Endothelial cell of umbilical vein (primary cell): ENCODE results near the gene CD300LB. TPM values are rescaled to one million over a fixed set of nuclear protein-coding genes. Genes with fewer than 3 reads are reported as not detected.

Experiments
- BruUV-seq: library from RNA; stranded (reverse); fragments of 400-500 nt; replicated peaks from 2 replicates; lab custom pipeline; 2021; lab: Mats Ljungman, UMichigan
- CTCF ChIA-PET: fragments of 300-600, 350-600 bp; sonication (Branson Sonifier 250); formaldehyde crosslinking; loops from one replicate; lab custom pipeline; 2021; ENCODE audit warnings: antibody characterized with exemption, inconsistent platforms; lab: Charles Lee
- POLR2A ChIA-PET: fragments of 300-600, 350-600 bp; sonication (Branson Sonifier 250); formaldehyde crosslinking; loops from one replicate; lab custom pipeline; 2021; ENCODE audit warnings: antibody characterized with exemption, inconsistent platforms; lab: Charles Lee
- DNase-seq: peaks from one replicate; pipeline ENCODE4 v3.0.0-alpha.2; 2011; ENCODE audit warnings: low read depth, low spot score
- FAIRE-seq: peaks from 2 replicates; lab custom pipeline; 2011; peaks lifted over from hg19 to GRCh38; lab: Jason Lieb, UNC
- H2AFZ ChIP-seq: 2 replicates; pipeline ENCODE4 v1.6.0; 2012; ENCODE audit warnings: low read depth, low read length, control low read depth, inconsistent platforms
- H3K27ac ChIP-seq: 2 replicates; pipeline ENCODE4 v1.5.1; 2011; ENCODE audit warnings: low read depth, mild to moderate bottlenecking, control low read depth, low read length, moderate library complexity; ENCODE audit not compliant: insufficient read depth
- H3K27me3 ChIP-seq, 2 experiments: 2 replicates each; pipeline versions ENCODE4 v1.6.0 to v1.6.1; 2011; ENCODE audit warnings: low read length in 2 of 2, mixed read lengths in 1 of 2; ENCODE audit not compliant: control insufficient read depth in 2 of 2, insufficient read depth in 2 of 2
- H3K36me3 ChIP-seq, 2 experiments: 2 replicates in 1 of 2; 3 replicates in 1 of 2; pipeline ENCODE4 v1.5.1; 2011; ENCODE audit warnings: low read length in 2 of 2, mild to moderate bottlenecking in 1 of 2, moderate library complexity in 1 of 2; ENCODE audit not compliant: control insufficient read depth in 2 of 2, insufficient read depth in 2 of 2; ENCODE audit errors: extremely low read depth in 1 of 2
- H3K4me1 ChIP-seq: 3 replicates; pipeline ENCODE4 v1.5.1; 2011; ENCODE audit warnings: mild to moderate bottlenecking, low read length; ENCODE audit not compliant: control insufficient read depth, insufficient read depth; ENCODE audit errors: extremely low read depth
- H3K4me2 ChIP-seq: 2 replicates; pipeline ENCODE4 v1.6.1; 2011; ENCODE audit warnings: low read length, control low read depth, mixed read lengths; ENCODE audit not compliant: insufficient read depth
- H3K4me3 ChIP-seq, 3 experiments: fragments of 200-600 bp in 1 of 3; sonication (generic), shearing (Covaris generic) in 1 of 3; replicated peaks in 1 of 3; 2 replicates each; pipeline ENCODE4 v1.5.1; 2011 to 2016; ENCODE audit warnings: control low read depth in 3 of 3, low read length in 3 of 3, mild to moderate bottlenecking in 2 of 3, inconsistent platforms in 1 of 3, low read depth in 1 of 3, moderate library complexity in 1 of 3; ENCODE audit not compliant: insufficient read depth in 1 of 3
- H3K79me2 ChIP-seq: 2 replicates; pipeline ENCODE4 v1.6.0; 2012; ENCODE audit warnings: low read length, inconsistent platforms; ENCODE audit not compliant: control insufficient read depth, insufficient read depth
- H3K9ac ChIP-seq: replicated peaks from 2 replicates; pipeline ENCODE3; 2011; ENCODE audit warnings: low read length, control low read depth; ENCODE audit not compliant: insufficient read depth; ENCODE audit errors: extremely low read depth
- H3K9me1 ChIP-seq: replicated peaks from 3 replicates; pipeline ENCODE4 v1.6.0; 2011; ENCODE audit warnings: mild to moderate bottlenecking, low read length; ENCODE audit not compliant: control insufficient read depth, insufficient read depth; ENCODE audit errors: extremely low read depth
- H3K9me3 ChIP-seq: replicated peaks from 2 replicates; pipeline ENCODE4 v1.5.1; 2012; ENCODE audit warnings: low read length, inconsistent platforms; ENCODE audit not compliant: control insufficient read depth, insufficient read depth
- H4K20me1 ChIP-seq: replicated peaks from 2 replicates; pipeline ENCODE3; 2011; ENCODE audit warnings: mild to moderate bottlenecking, low read length; ENCODE audit not compliant: control insufficient read depth, insufficient read depth; ENCODE audit errors: extremely low read depth
- CTCF ChIP-seq, 2 donors: IDR thresholded peaks; 1 replicate in 1 of 2; 2 replicates in 1 of 2; pipeline ENCODE4 v1.5.1; 2011; ENCODE audit warnings: low read length in 2 of 2, mild to moderate bottlenecking in 2 of 2, moderate library complexity in 2 of 2, control low read depth in 1 of 2, inconsistent platforms in 1 of 2, low read depth in 1 of 2; ENCODE audit not compliant: insufficient read depth in 1 of 2; ENCODE audit errors: extremely low read depth in 1 of 2
- EZH2 ChIP-seq: IDR thresholded peaks from 2 replicates; pipeline ENCODE4 v1.6.1; 2012; ENCODE audit warnings: borderline replicate concordance, low read depth, mild to moderate bottlenecking, moderate library complexity, low read length, inconsistent platforms; ENCODE audit not compliant: severe bottlenecking
- FOS ChIP-seq: IDR thresholded peaks from 2 replicates; pipeline ENCODE4 v1.6.1; 2011; ENCODE audit warnings: mild to moderate bottlenecking, low read length, moderate library complexity, borderline replicate concordance; ENCODE audit not compliant: insufficient read depth
- JUN ChIP-seq: IDR thresholded peaks from 2 replicates; pipeline ENCODE4 v1.6.1; 2011; ENCODE audit warnings: borderline replicate concordance, low read depth; ENCODE audit not compliant: insufficient read length, insufficient read depth
- MAX ChIP-seq: IDR thresholded peaks from 2 replicates; pipeline ENCODE4 v1.6.1; 2011; ENCODE audit not compliant: insufficient read depth, insufficient read length
- POLR2A ChIP-seq: IDR thresholded peaks from 2 replicates; pipeline ENCODE4 v1.6.1; 2012; ENCODE audit warnings: low read depth, mild to moderate bottlenecking, control low read depth, low read length
- POLR2AphosphoS5 ChIP-seq: IDR thresholded peaks from 2 replicates; pipeline ENCODE4 v1.6.1; 2012; ENCODE audit warnings: low read depth, mild to moderate bottlenecking, control low read depth, low read length, moderate library complexity; ENCODE audit not compliant: insufficient read depth
- dilution Hi-C: fragments of 300-500 bp; cut with MboI; formaldehyde crosslinking; loops from one replicate; pipeline ENCODE4 v1.15.0; 2019; ENCODE audit warnings: low sequenced_read_pairs; ENCODE audit not compliant: extremely low pct_ligation_motif_present
- intact Hi-C: fragments of 100-400 bp; cut with micrococcal nuclease; formaldehyde crosslinking; loops from one replicate; pipeline ENCODE4 v1.10.0; 2022
- polyA plus RNA-seq, 4 experiments: library from polyadenylated mRNA; depleted of rRNA in 3 of 4; stranded (reverse) in 3 of 4; unstranded in 1 of 4; fragments of >200 nt; gene quantifications; 2 replicates each; pipeline versions ENCODE4 v1.2.1 to v1.2.3, GENCODE V29; 2011 to 2012; ENCODE audit warnings: missing spikeins in 1 of 4
- total RNA-seq: library from RNA; stranded (reverse); gene quantifications from 2 replicates; pipeline ENCODE4 v1.2.3, GENCODE V29; 2021

CD300LB gene
- total and polyA plus RNA-seq, 2 donors (not counting 3 experiments of a cell fraction or from before 2014, with no cell fraction given) = not detected

- Histone ChIP-seq H4K20me1 (no peaks in the 10 kb centered on the region), H3K4me2 (no peak overlapping the region), H2AFZ (no peak overlapping the region), H3K4me3 (no peak overlapping the region), H3K9ac (no peak overlapping the region), H3K36me3 (no peaks in the 10 kb centered on the region), H3K27me3 (no peaks in the 10 kb centered on the region), H3K9me3 (no peaks in the 10 kb centered on the region), H3K9me1 (no peaks in the 10 kb centered on the region), H3K79me2 (no peaks in the 10 kb centered on the region), H3K27ac (no peak overlapping the region), H3K4me1 (no peaks in the 10 kb centered on the region)
- CTCF ChIA-PET = no interaction called here
- DNase-seq (no peak), FAIRE-seq (no peak)
- POLR2A ChIA-PET = no interaction called here
- TF ChIP-seq CTCF (IDR thresholded peaks at IDR 0.05; ENCODE audit: extremely low read depth in 1 of 2, insufficient read depth in 1 of 2, low read depth in 1 of 2, low read length in 2 of 2) = no peak
- TF ChIP-seq FOS = no peak
- TF ChIP-seq EZH2 = no peak
- no peak for TF ChIP-seq MAX
- no peak for TF ChIP-seq POLR2AphosphoS5
- intact Hi-C loops (no loop called here), dilution Hi-C loops (no loop called here)
- no TSS peak for BruUV-seq
Observed at GRCh38 chr17:74547264-74547663, 16.0 kb upstream of the CD300LB start.

- TF ChIP-seq POLR2A = no peak
- TF ChIP-seq JUN = no peak
- TF ChIP-seq EZH2 = no peak
- no peak for TF ChIP-seq FOS
- FAIRE-seq = no peak
Observed at GRCh38 chr17:74546586-74546985, 15.3 kb upstream of the CD300LB start.

More at GRCh38 chr17:74546586-74546985, 15.3 kb upstream of the CD300LB start:
- dilution Hi-C loops (no loop called here), intact Hi-C loops (no loop called here)
- no peaks in the 10 kb centered on the region for H3K9me3 ChIP-seq
- ChIA-PET POLR2A (no interaction called here), CTCF (no interaction called here)
- H3K36me3 ChIP-seq = no peaks in the 10 kb centered on the region
- H3K27me3 ChIP-seq = no peaks in the 10 kb centered on the region
- BruUV-seq = no TSS peak
- no peaks in the 10 kb centered on the region for H3K79me2 ChIP-seq
- H3K4me2 ChIP-seq = no peak overlapping the region
- no peaks in the 10 kb centered on the region for H3K4me1 ChIP-seq
- H2AFZ ChIP-seq = no peak overlapping the region
- H3K9me1 ChIP-seq = no peaks in the 10 kb centered on the region
- H3K4me3 ChIP-seq = no peak overlapping the region
- H3K9ac ChIP-seq = no peak overlapping the region
- H4K20me1 ChIP-seq = no peaks in the 10 kb centered on the region
- H3K27ac ChIP-seq = no peak overlapping the region
- no peak for DNase-seq
